Caco-2 (cell line): Measurements from ENCODE around the gene ETNPPL. TPM values are rescaled to one million over a fixed set of nuclear protein-coding genes. Genes with fewer than 3 reads are reported as not detected.

Experiments
- BruUV-seq: library from RNA; stranded (reverse); fragments of 400-500 nt; replicated peaks from 2 replicates; lab custom pipeline; 2021; lab: Mats Ljungman, UMichigan
- CTCF ChIA-PET: fragments of 300-600 bp; sonication (Branson Sonifier 250); formaldehyde crosslinking; loops from one replicate; lab custom pipeline; 2022; ENCODE audit warnings: antibody characterized with exemption; lab: Charles Lee
- POLR2A ChIA-PET: fragments of 300-600 bp; sonication (Branson Sonifier 250); formaldehyde crosslinking; loops from one replicate; lab custom pipeline; 2022; ENCODE audit warnings: antibody characterized with exemption; lab: Charles Lee
- DNase-seq, 2 experiments: peaks; one replicate each; pipeline versions ENCODE4 v3.0.0 to v3.0.0-alpha.2; 2020 to 2022
- H3K27me3 ChIP-seq: replicated peaks from 2 replicates; pipeline ENCODE4 v1.6.0; 2011; ENCODE audit warnings: low read length; ENCODE audit not compliant: control insufficient read depth, insufficient read depth
- H3K36me3 ChIP-seq: 2 replicates; pipeline ENCODE4 v1.5.1; 2011; ENCODE audit warnings: low read length; ENCODE audit not compliant: control insufficient read depth, insufficient read depth
- H3K4me1 ChIP-seq: fragments of 250-450 bp; sonication (Bioruptor Pico); 2 replicates; pipeline ENCODE4 v1.5.1; 2020; ENCODE audit warnings: mild to moderate bottlenecking
- H3K4me3 ChIP-seq: 2 replicates; pipeline ENCODE4 v1.5.1; 2011; ENCODE audit warnings: low read depth, mild to moderate bottlenecking, control low read depth, low read length
- H3K9me3 ChIP-seq: fragments of 250-450 bp; sonication (Bioruptor Pico); 2 replicates; pipeline ENCODE4 v1.5.1; 2020; ENCODE audit warnings: mild to moderate bottlenecking, moderate library complexity
- H3K27ac Mint-ChIP-seq: one replicate; pipeline ENCODE4 v1.8.0; 2022; ENCODE audit warnings: mixed read lengths; ENCODE audit not compliant: unreplicated experiment
- H3K27me3 Mint-ChIP-seq: one replicate; pipeline ENCODE4 v1.8.0; 2022; ENCODE audit warnings: mixed read lengths; ENCODE audit not compliant: insufficient read depth, unreplicated experiment
- H3K36me3 Mint-ChIP-seq: one replicate; pipeline ENCODE4 v1.8.0; 2022; ENCODE audit warnings: mild to moderate bottlenecking, mixed read lengths; ENCODE audit not compliant: insufficient read depth, unreplicated experiment
- H3K4me1 Mint-ChIP-seq: one replicate; pipeline ENCODE4 v1.8.0; 2022; ENCODE audit warnings: low read depth, mixed read lengths; ENCODE audit not compliant: unreplicated experiment
- H3K4me3 Mint-ChIP-seq: one replicate; pipeline ENCODE4 v1.8.0; 2022; ENCODE audit warnings: mild to moderate bottlenecking, moderate library complexity, mixed read lengths; ENCODE audit not compliant: unreplicated experiment
- H3K9me3 Mint-ChIP-seq: one replicate; pipeline ENCODE4 v1.8.0; 2022; ENCODE audit warnings: mixed read lengths; ENCODE audit not compliant: unreplicated experiment
- intact Hi-C: fragments of 100-400 bp; cut with micrococcal nuclease; formaldehyde crosslinking; loops from one replicate; pipeline ENCODE4 v1.10.0; 2022; ENCODE audit not compliant: unreplicated experiment
- total RNA-seq: library from RNA; stranded (reverse); gene quantifications from 2 replicates; pipeline ENCODE4 v1.2.3, GENCODE V29; 2022
- TF ChIP-seq, protein P1 (sequence below), 2 experiments: fragments of 200-600 bp in 1 of 2; IDR thresholded peaks; 1 replicate in 1 of 2; 2 replicates in 1 of 2; pipeline versions ENCODE4 v1.5.1 to v1.8.0; 2011 to 2022; ENCODE audit warnings: antibody characterized with exemption in 1 of 2, control low read depth in 1 of 2, inconsistent platforms in 1 of 2, low read depth in 1 of 2, low read length in 1 of 2, mild to moderate bottlenecking in 1 of 2, moderate library complexity in 1 of 2; ENCODE audit not compliant: insufficient read depth in 1 of 2, severe bottlenecking in 1 of 2, unreplicated experiment in 1 of 2

ETNPPL gene
- total RNA-seq, 1 experiment from 2014 or later, result not detected

DNA sequence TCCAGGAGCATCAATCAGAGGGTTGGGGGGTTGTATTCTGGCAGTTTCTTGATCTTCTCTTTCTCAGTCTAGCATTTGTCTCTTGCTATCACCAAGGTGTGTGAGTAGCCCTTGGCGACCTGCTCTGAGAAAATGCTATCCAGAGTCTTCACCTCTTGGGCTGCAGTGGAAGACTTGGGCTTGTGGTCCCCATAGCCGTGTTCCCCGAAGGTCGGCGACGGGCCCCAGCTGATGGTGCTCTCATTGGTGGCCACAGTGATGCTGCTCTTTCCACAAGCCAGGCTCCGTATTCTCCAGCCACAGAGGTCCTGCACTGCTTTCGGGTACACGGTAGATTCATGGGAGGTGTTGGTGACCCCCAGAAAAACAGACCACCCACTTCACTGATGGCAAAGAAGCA, 25.9 kb upstream of the ETNPPL start:
- Histone ChIP-seq H3K9me3 (no peaks in the 10 kb centered on the region), H3K4me3 (no peak overlapping the region), H3K27me3 (no peaks in the 10 kb centered on the region), H3K4me1 (no peaks in the 10 kb centered on the region), H3K36me3 (no peaks in the 10 kb centered on the region)
- Mint-ChIP-seq H3K9me3 (no peaks in the 10 kb centered on the region), H3K27me3 (peaks cover 3% of the 10 kb centered on the region), H3K27ac (no peak overlapping the region), H3K36me3 (no peaks in the 10 kb centered on the region), H3K4me3 (no peak overlapping the region), H3K4me1 (no peaks in the 10 kb centered on the region)
- intact Hi-C loops, result no loop called here
- TF ChIP-seq, protein P1, sequence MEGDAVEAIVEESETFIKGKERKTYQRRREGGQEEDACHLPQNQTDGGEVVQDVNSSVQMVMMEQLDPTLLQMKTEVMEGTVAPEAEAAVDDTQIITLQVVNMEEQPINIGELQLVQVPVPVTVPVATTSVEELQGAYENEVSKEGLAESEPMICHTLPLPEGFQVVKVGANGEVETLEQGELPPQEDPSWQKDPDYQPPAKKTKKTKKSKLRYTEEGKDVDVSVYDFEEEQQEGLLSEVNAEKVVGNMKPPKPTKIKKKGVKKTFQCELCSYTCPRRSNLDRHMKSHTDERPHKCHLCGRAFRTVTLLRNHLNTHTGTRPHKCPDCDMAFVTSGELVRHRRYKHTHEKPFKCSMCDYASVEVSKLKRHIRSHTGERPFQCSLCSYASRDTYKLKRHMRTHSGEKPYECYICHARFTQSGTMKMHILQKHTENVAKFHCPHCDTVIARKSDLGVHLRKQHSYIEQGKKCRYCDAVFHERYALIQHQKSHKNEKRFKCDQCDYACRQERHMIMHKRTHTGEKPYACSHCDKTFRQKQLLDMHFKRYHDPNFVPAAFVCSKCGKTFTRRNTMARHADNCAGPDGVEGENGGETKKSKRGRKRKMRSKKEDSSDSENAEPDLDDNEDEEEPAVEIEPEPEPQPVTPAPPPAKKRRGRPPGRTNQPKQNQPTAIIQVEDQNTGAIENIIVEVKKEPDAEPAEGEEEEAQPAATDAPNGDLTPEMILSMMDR (IDR thresholded peaks at IDR 0.05; ENCODE audit: insufficient read depth in 1 of 2, low read depth in 1 of 2, low read length in 1 of 2, severe bottlenecking in 1 of 2, unreplicated experiment in 1 of 2), result no peak
- POLR2A ChIA-PET, result no interaction called here
- BruUV-seq, result no TSS peak
- DNase-seq, result no peak
- CTCF ChIA-PET, result no interaction called here

DNA sequence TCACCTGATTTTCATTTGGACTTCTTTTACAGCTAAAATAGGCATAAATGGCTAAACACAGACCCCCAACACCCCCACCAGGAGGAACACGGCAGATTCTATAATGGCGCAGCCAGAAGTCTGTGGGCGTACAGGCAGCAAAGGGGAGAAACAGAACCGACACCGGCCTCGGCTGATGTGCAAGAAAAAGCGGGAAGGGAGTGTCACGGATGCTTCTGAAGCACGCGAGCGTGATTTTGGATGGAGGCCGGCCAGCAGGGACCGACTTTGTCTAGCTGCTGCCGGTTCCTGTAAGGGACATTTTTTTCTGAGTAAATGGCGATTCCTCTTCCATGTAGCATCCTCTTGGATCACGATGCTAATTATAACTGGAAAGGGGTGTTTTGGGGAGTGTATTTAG, 24.9 kb upstream of the ETNPPL start:
- no peaks in the 10 kb centered on the region for H3K36me3 Mint-ChIP-seq
- H3K9me3 Mint-ChIP-seq, result no peaks in the 10 kb centered on the region
- POLR2A ChIA-PET, result no interaction called here
- no peaks in the 10 kb centered on the region for H3K9me3 ChIP-seq
- H3K4me1 Mint-ChIP-seq, result no peaks in the 10 kb centered on the region
- BruUV-seq, result no TSS peak
- H3K36me3 ChIP-seq, result no peaks in the 10 kb centered on the region
- CTCF ChIA-PET, result no interaction called here
- no peaks in the 10 kb centered on the region for H3K4me1 ChIP-seq
- H3K27me3 ChIP-seq, result no peaks in the 10 kb centered on the region
- no peak overlapping the region for H3K27ac Mint-ChIP-seq
- H3K27me3 Mint-ChIP-seq, result peaks cover 3% of the 10 kb centered on the region
- intact Hi-C loops, result no loop called here
- no peak for DNase-seq
- TF ChIP-seq, protein P1 (IDR thresholded peaks at IDR 0.05; ENCODE audit: insufficient read depth in 1 of 2, low read depth in 1 of 2, low read length in 1 of 2, severe bottlenecking in 1 of 2, unreplicated experiment in 1 of 2), result no peak
- no peak overlapping the region for H3K4me3 Mint-ChIP-seq
- H3K4me3 ChIP-seq, result no peak overlapping the region

DNA sequence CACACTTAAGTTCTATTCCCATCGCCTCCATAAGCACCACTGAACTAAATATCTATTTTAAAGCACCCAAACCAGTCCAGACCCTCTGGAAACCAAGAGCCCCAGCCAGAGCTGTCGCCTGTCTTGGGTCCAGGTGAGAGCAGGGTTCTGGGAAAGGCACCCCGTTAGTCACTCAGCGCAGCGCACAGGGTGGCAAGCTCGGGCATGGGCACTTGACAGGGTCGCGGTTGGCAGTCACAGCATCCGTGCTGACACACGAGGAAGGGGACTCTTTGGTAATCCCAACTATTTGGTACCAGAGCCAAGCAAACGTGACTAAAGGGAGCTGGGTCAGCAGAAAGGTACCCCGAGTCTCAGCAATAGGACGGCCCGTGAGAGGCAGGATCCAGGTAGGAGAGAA, 24.3 kb upstream of the ETNPPL start:
- no peak for DNase-seq
- Mint-ChIP-seq H3K36me3 (no peaks in the 10 kb centered on the region), H3K9me3 (no peaks in the 10 kb centered on the region), H3K4me3 (no peak overlapping the region), H3K4me1 (no peaks in the 10 kb centered on the region), H3K27ac (no peak overlapping the region), H3K27me3 (peaks cover 3% of the 10 kb centered on the region)
- ChIA-PET CTCF (no interaction called here), POLR2A (no interaction called here)
- TF ChIP-seq, protein P1 (IDR thresholded peaks at IDR 0.05; ENCODE audit: insufficient read depth in 1 of 2, low read depth in 1 of 2, low read length in 1 of 2, severe bottlenecking in 1 of 2, unreplicated experiment in 1 of 2), result no peak
- intact Hi-C loops, result no loop called here
- no peak overlapping the region for H3K4me3 ChIP-seq
- no peaks in the 10 kb centered on the region for H3K27me3 ChIP-seq
- no TSS peak for BruUV-seq
- no peaks in the 10 kb centered on the region for H3K9me3 ChIP-seq
- H3K4me1 ChIP-seq, result no peaks in the 10 kb centered on the region
- no peaks in the 10 kb centered on the region for H3K36me3 ChIP-seq
